ENCODE data around the gene NUBP1.

NUBP1 gene

GRCh38 chr16:10799736-10800135 lies 56.1 kb downstream of the NUBP1 start:
- DNase-seq (ENCODE audit: low read depth in 3 of 3, low spot score in 1 of 3), result no peak

GRCh38 chr16:10805334-10805733 lies 61.7 kb downstream of the NUBP1 start:
- no peak for DNase-seq (ENCODE audit: low read depth in 3 of 3, low spot score in 1 of 3)

DNA sequence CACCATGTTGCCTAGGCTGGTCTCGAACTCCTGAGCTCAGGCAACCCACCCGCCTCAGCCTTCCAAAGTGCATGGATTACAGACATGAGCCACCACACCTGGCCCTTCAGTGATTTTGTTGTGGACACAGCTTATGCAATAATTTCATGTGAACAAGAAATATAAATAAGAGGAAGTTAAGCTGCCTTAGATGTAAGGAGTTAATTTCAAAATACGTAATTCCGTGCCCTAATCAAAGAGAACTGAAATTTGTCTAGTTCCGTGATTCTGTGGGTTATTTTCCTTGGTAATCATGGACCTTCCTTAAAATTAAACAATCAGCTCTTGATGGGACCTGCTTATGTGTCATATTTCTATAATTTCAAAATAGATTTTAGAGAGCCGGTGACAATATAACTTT lies 63.1 kb downstream of the NUBP1 start:
- no peak for DNase-seq (ENCODE audit: low read depth in 3 of 3, low spot score in 1 of 3)

GRCh38 chr16:10808218-10808617 lies 64.6 kb downstream of the NUBP1 start:
- no peak for DNase-seq (ENCODE audit: low read depth in 3 of 3, low spot score in 1 of 3)

- DNase-seq (ENCODE audit: low read depth in 3 of 3, low spot score in 1 of 3), result no peak
Measured at GRCh38 chr16:10808850-10809249, 65.2 kb downstream of the NUBP1 start.

DNA sequence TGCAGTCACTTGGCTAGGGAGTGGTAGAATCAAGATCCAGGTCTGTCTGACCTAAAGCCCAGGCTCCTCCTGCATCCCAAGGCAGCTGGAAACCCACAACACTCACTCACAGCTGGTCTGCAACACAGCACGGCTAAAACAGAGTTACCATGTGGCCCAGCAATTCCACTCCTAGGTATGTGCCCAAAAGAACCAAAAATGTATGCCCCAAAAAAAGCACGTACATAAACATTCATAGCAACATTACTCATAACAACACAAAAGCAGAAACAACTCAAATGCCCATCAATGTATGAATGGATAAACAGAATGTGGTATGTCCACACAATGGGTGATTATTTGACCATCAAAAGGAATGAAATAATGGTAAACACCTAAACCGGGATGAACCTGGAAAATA lies 66.1 kb downstream of the NUBP1 start:
- DNase-seq (ENCODE audit: low read depth in 3 of 3, low spot score in 1 of 3), result no peak

GRCh38 chr16:10812312-10813098 lies 68.9 kb downstream of the NUBP1 start:
- no peak for DNase-seq (ENCODE audit: low read depth in 3 of 3, low spot score in 1 of 3)

DNA sequence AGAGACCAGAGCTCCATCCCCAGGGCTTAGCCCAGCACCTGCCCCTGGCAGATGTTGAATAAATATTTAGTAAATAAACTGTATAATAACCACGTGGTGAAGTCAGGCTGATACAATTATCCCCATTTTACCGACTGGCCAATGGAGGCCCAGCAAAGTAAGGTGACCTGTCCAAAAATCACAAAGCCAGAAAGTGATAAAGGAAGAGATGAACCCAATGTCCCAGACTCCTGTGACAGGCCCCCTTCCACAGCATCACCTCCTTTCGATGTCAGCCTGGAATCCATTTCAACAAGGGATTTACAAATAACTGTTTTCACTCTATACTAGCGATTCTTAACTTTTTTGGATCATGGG lies 69.4 kb downstream of the NUBP1 start:
- DNase-seq (ENCODE audit: low read depth in 3 of 3, low spot score in 1 of 3), result no peak

- DNase-seq (ENCODE audit: low read depth in 3 of 3, low spot score in 1 of 3), result no peak
Measured at GRCh38 chr16:10817514-10817913, 73.9 kb downstream of the NUBP1 start.

DNA sequence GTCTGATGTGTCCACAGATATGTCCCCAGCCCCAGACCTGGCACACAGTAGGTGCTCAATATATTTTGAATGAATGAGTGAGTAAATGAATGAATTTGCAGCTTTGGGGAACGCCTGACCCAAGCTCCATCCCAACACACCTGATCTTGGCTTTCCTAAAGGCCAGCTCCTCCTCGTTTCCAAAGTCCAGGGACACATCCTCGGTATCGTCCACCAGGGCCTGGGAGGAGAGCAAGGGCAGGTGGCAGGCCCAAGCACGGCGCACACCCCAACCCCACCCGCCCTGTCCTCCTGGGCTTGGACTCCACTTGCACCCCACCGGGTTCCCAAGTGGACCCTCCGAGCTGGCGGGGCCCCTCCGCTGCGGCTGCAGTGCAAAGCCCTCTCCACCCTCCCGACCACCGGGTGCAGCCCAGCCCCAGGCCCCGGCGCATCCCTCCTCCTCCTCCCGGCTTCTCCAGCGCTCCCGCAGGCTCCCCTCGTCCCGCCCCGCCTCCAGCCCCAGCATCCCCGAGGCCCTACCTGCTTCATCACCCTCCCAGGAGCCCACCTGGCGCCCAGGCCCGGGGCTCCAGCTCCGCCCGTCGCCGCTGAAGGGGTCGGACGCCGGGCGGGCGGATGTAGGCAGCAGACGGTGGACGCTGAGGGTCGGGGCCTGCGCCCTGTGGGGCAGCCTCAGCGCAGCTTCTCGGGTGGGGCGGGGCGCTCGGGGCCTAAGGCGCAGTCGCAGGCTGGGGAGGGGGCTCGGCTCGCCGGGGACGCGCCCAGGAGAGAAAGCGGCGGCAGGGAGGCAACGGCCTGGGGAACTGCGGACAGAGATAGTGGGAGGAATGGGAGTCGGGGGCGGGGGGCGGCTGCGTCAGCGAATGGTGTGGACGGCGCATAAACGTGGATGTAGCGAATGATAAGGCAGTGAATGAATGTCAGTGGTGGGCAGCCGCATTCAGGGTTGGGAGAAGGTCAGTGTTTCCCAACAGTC lies 74.6 kb downstream of the NUBP1 start, which contains the start of gene TVP23A:
TSS of gene TVP23A (minus strand) at position 832 of the 979 bp plus-strand sequence. CDS start at position 531, 301 bp downstream.
- no peak for DNase-seq (ENCODE audit: low read depth in 3 of 3, low spot score in 1 of 3)
